Measurements from ENCODE around the gene MTCH1.
"Not testable (repeated sequence)": the region's sequence is repeated elsewhere in the genome, so short reads cannot be mapped to it uniquely, and the experiment has no call there.

MTCH1 gene

DNA sequence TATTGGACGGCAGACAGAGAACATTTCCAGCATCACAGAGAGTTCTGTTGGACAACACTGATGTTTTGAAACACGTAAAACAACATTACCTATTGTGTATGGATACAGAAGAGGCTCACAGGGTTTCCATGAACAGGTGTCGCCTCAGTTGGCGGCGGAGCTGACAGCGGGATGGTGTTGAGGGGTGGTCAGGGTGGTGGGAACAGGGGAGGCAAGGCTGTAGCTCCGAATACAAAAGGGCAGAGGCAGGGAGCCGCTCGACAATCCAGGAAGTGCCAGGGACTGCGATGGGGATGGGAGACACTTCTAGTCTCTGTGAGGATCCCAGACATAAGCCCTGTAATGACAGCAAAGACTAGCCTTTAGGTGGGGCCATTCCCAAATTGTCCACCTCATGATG is 46.0 kb downstream of the MTCH1 start:
- Mint-ChIP-seq H3K4me1 (peaks cover 26% of the 10 kb centered on the region), H3K4me3 (no peak overlapping the region), H3K9me3 (no peaks in the 10 kb centered on the region), H3K36me3 (no peaks in the 10 kb centered on the region), H3K27me3 (peaks cover 41% of the 10 kb centered on the region), H3K27ac (no peak overlapping the region)
- no peak for ATAC-seq

GRCh38 chr6:36939005-36939404 is 47.0 kb downstream of the MTCH1 start:
- H3K27ac Mint-ChIP-seq, H3K4me3 Mint-ChIP-seq, H3K9me3 Mint-ChIP-seq, ATAC-seq, H3K36me3 Mint-ChIP-seq: not testable (repeated sequence)
- peaks cover 16% of the 10 kb centered on the region for H3K4me1 Mint-ChIP-seq
- H3K27me3 Mint-ChIP-seq = peaks cover 41% of the 10 kb centered on the region

DNA sequence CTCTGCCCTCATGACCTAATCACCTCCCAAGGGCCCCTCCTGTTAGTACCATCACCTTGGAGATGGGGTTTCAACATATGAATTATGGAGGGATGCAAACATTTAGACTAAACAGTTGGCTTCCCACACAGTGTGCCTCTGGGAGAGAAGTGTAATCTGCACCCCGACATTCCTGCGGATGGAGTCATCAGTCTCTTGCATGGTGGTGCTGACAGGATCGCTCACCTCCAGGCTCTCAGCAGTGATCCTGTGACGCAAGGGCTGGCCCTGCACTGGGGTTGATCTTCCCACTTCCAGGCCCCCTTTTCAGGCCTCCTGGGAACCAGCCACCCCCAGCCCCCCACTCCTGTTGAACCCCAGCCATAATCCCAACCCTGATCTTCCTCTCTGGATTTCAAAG is 47.5 kb downstream of the MTCH1 start:
- no peak for ATAC-seq
- H3K4me1 Mint-ChIP-seq = peaks cover 12% of the 10 kb centered on the region
- H3K4me3 Mint-ChIP-seq = no peak overlapping the region
- H3K36me3 Mint-ChIP-seq = no peaks in the 10 kb centered on the region
- no peak overlapping the region for H3K27ac Mint-ChIP-seq
- H3K27me3 Mint-ChIP-seq = peaks cover 41% of the 10 kb centered on the region
- H3K9me3 Mint-ChIP-seq = no peaks in the 10 kb centered on the region

DNA sequence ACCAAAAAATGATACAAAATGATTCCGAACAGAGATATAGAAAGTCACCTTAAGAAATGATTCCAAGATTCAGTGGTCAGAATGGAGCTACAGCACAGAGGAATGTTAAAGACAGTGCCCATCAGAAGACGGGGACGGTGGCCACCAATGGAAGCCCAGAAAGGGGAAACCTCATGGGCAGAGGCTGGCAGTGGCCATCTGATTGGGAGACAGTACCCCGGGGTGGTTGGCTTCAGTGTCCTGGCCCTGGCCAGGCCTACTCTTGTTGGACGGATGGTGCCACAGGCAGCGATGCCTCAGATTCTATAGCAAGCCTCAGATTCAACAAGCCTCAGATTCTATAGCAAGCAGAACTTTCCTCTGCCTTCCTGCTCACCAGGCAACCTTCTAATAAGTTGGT is 48.1 kb downstream of the MTCH1 start:
- H3K4me3 Mint-ChIP-seq = no peak overlapping the region
- ATAC-seq = no peak
- H3K9me3 Mint-ChIP-seq = no peaks in the 10 kb centered on the region
- peaks cover 41% of the 10 kb centered on the region for H3K27me3 Mint-ChIP-seq
- H3K36me3 Mint-ChIP-seq = no peaks in the 10 kb centered on the region
- H3K4me1 Mint-ChIP-seq = peaks cover 6% of the 10 kb centered on the region
- H3K27ac Mint-ChIP-seq = no peak overlapping the region

GRCh38 chr6:36936824-36937223 is 49.2 kb downstream of the MTCH1 start:
- Mint-ChIP-seq H3K4me1 (peaks cover 6% of the 10 kb centered on the region), H3K27me3 (peaks cover 41% of the 10 kb centered on the region), H3K36me3 (no peaks in the 10 kb centered on the region), H3K9me3 (no peaks in the 10 kb centered on the region), H3K4me3 (no peak overlapping the region), H3K27ac (no peak overlapping the region)
- ATAC-seq = no peak

- Mint-ChIP-seq H3K27me3 (peaks cover 33% of the 10 kb centered on the region), H3K36me3 (no peaks in the 10 kb centered on the region), H3K27ac (no peak overlapping the region), H3K9me3 (no peaks in the 10 kb centered on the region), H3K4me1 (peaks cover 6% of the 10 kb centered on the region), H3K4me3 (no peak overlapping the region)
- no peak for ATAC-seq
Observed at GRCh38 chr6:36934901-36935300, 51.1 kb downstream of the MTCH1 start.

- H3K4me1 Mint-ChIP-seq = peaks cover 6% of the 10 kb centered on the region
- H3K4me3 Mint-ChIP-seq = no peak overlapping the region
- H3K27me3 Mint-ChIP-seq = peaks cover 19% of the 10 kb centered on the region
- H3K27ac Mint-ChIP-seq = no peak overlapping the region
- H3K9me3 Mint-ChIP-seq = no peaks in the 10 kb centered on the region
- no peaks in the 10 kb centered on the region for H3K36me3 Mint-ChIP-seq
- no peak for ATAC-seq
Observed at GRCh38 chr6:36933519-36933918, 52.5 kb downstream of the MTCH1 start.

DNA sequence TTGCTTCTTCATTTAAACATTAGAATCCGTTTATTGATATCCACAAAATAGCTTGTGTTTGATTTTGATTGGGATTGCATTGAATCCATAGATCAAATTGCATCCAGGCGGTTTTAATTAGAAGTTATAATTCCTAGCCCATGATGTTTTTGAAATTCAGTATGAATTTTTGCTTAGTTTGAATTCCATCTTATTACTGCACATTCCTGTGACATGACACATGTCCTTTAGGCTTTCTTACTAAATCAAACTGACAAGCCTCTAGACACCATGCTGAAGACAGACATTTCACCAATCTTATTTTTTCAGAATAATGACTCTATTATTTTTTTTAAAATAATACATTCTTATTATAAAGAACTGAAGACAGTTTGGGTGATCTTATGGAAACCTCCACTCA is 52.9 kb downstream of the MTCH1 start:
- Mint-ChIP-seq H3K27me3 (peaks cover 19% of the 10 kb centered on the region), H3K9me3 (no peaks in the 10 kb centered on the region), H3K36me3 (no peaks in the 10 kb centered on the region), H3K27ac (no peak overlapping the region), H3K4me3 (no peak overlapping the region), H3K4me1 (peaks cover 6% of the 10 kb centered on the region)
- ATAC-seq = no peak

- peaks cover 5% of the 10 kb centered on the region for H3K27me3 Mint-ChIP-seq
- H3K4me3 Mint-ChIP-seq = no peak overlapping the region
- peaks cover 7% of the 10 kb centered on the region for H3K36me3 Mint-ChIP-seq
- H3K4me1 Mint-ChIP-seq = peaks cover 9% of the 10 kb centered on the region
- H3K9me3 Mint-ChIP-seq = no peaks in the 10 kb centered on the region
- no peak overlapping the region for H3K27ac Mint-ChIP-seq
- ATAC-seq = no peak
Observed at GRCh38 chr6:36930483-36930882, 55.5 kb downstream of the MTCH1 start.

DNA sequence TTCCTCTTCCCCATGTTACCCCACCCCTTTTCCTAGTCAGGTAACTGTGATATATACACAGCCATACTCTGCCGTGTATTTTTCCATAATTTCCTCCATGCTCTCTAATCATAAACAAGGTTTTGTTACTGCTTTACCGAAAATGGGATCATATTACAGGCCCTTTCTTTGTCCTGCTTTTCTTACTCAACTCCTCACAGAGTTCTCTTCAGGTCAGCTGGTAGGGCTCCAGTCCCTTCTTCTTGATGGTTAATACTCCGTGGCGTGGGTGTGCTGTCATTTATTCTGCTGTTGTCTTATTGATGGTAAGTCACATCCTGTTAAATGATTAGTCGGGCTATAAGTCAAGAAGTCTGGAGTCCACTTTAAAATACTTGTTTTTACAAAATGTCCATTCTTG is 56.4 kb downstream of the MTCH1 start:
- Mint-ChIP-seq H3K36me3 (peaks cover 16% of the 10 kb centered on the region), H3K27ac (no peak overlapping the region), H3K4me1 (peaks cover 12% of the 10 kb centered on the region), H3K9me3 (no peaks in the 10 kb centered on the region), H3K4me3 (no peak overlapping the region), H3K27me3 (no peaks in the 10 kb centered on the region)
- ATAC-seq = no peak

GRCh38 chr6:36929152-36929551 is 56.8 kb downstream of the MTCH1 start:
- Mint-ChIP-seq H3K9me3 (no peaks in the 10 kb centered on the region), H3K27ac (no peak overlapping the region), H3K4me3 (no peak overlapping the region), H3K27me3 (no peaks in the 10 kb centered on the region), H3K4me1 (peaks cover 12% of the 10 kb centered on the region), H3K36me3 (peaks cover 21% of the 10 kb centered on the region)
- ATAC-seq = no peak

GRCh38 chr6:36928547-36928918 is 57.5 kb downstream of the MTCH1 start:
- Mint-ChIP-seq H3K9me3 (no peaks in the 10 kb centered on the region), H3K4me3 (no peak overlapping the region), H3K4me1 (peaks cover 12% of the 10 kb centered on the region), H3K27me3 (no peaks in the 10 kb centered on the region), H3K27ac (no peak overlapping the region), H3K36me3 (peaks cover 27% of the 10 kb centered on the region)
- ATAC-seq = no peak

GRCh38 chr6:36927691-36928546 is 58.1 kb downstream of the MTCH1 start:
- Mint-ChIP-seq H3K27me3 (no peaks in the 10 kb centered on the region), H3K9me3 (no peaks in the 10 kb centered on the region), H3K4me1 (peaks cover 12% of the 10 kb centered on the region), H3K4me3 (no peak overlapping the region), H3K27ac (no peak overlapping the region), H3K36me3 (peaks cover 33% of the 10 kb centered on the region)
- no peak for ATAC-seq

DNA sequence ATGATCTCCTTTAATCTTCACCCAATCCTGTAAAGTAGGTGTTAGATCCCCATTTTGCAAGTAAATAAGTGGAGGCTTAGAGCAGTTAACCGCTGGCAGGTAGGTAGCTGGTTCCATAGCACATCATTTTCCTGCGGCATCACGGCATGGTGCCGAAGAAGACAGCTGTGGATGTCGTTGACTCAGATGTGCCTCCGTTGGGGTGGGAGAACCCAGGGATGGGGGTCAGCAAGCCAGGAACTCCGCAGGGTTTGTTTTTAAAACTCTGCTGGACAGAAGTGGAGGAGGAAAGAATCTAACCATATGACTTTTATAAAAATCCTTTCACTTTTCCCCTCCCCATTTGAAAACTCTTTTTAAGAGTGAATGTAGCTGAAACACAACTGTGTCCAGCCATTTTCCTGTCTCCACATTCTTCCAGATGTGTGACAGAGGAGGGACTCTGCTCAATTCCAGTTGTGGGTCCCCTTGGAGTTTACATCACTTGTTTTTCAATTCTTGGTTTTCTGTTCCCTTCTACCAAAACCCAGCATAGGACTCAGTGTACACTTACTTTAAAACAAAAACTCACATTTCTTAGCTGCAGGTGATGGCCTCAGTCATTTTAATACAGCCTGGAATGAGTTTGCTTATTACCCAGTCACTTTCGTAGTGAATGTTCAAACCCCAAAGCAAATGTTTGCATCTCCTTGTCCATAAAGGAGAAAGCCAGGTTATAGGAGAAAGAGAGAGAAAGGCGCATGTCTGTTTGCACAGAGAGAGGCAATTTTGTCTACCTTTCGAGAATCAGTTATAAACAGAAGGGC is 59.1 kb downstream of the MTCH1 start:
- ATAC-seq = no peak
- Mint-ChIP-seq H3K4me1 (peaks cover 12% of the 10 kb centered on the region), H3K36me3 (peaks cover 36% of the 10 kb centered on the region), H3K4me3 (no peak overlapping the region), H3K27ac (peak overlapping the region; percentile 48), H3K9me3 (no peaks in the 10 kb centered on the region), H3K27me3 (no peaks in the 10 kb centered on the region)

GRCh38 chr6:36925809-36926208 is 60.2 kb downstream of the MTCH1 start:
- peak overlapping the region; percentile 48 for H3K27ac Mint-ChIP-seq

More at GRCh38 chr6:36925809-36926208, 60.2 kb downstream of the MTCH1 start:
- Mint-ChIP-seq H3K4me3 (no peak overlapping the region), H3K27me3 (no peaks in the 10 kb centered on the region), H3K9me3 (no peaks in the 10 kb centered on the region), H3K36me3 (peaks cover 40% of the 10 kb centered on the region), H3K4me1 (peaks cover 12% of the 10 kb centered on the region)
- ATAC-seq = peak; percentile 47
